NCI-H510A treated with DMSO at 0.1 percent for 48 hours (cell line): ENCODE data around the gene CACNA2D4.

Experiments
- DNase-seq: peaks from one replicate; lab custom pipeline; 2025; lab: John Stamatoyannopoulos, UW

CACNA2D4 gene

DNA sequence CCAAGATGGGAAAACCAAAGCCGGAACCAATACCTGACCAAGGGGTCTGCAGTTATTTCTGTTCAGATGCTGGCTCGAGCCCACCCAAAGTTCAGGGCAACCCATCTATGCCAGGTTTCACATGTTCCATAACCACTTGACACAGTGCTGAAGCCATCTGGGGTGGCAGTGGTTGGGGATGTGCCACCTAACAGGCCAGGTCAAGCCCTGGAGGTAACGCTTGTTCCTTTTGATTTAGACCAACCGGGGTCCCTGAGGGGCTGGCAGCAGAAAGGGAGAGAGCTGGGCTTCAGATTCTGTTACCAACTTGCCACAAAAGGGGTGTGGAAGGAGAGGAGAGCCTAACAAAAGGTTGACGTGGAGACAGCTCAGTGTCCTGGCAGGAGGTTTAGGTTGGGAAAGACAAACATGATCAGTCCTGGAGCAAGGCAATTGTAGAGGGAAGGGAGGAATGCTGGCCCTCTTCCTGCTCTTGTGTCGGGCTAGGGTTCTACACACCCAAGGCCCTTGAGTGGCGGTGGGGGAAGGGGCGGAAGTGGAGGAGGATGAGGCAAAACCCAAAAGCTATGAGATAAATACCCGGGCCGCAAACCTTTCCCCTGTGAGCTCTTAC is 31.9 kb downstream of the CACNA2D4 start:
- DNase-seq: no peak

GRCh38 chr12:1885599-1886245 is 32.7 kb downstream of the CACNA2D4 start:
- no peak for DNase-seq

DNA sequence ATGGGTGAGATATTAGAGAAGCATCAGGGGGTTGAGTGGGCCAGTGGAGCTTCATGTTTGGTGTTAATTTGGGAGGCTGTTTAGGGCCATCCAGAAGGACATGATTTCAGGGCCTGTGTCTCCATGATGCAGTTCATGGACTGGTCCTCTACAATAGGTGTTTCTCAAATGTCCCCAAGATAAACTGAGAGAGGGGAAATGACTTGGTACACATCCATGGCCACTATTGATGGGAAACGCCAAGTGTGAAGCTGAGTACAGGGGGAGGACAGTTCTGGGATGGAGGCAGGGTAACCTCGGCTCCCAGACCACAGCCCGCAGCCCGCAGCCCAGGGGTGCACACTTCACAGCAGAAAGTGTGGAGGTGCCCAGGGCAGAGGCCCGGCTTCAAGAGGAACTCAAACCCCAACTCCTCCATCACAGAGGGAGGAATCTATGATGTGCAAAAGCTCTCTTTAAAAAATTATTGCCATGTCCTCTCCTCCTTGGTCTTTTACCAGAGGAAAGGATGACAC is 33.3 kb downstream of the CACNA2D4 start:
- DNase-seq: no peak

- no peak for DNase-seq
Observed at GRCh38 chr12:1884651-1885050, 33.8 kb downstream of the CACNA2D4 start.

GRCh38 chr12:1883513-1883912 is 34.9 kb downstream of the CACNA2D4 start:
- DNase-seq: no peak

GRCh38 chr12:1882850-1883470 is 35.5 kb downstream of the CACNA2D4 start:
- no peak for DNase-seq

DNA sequence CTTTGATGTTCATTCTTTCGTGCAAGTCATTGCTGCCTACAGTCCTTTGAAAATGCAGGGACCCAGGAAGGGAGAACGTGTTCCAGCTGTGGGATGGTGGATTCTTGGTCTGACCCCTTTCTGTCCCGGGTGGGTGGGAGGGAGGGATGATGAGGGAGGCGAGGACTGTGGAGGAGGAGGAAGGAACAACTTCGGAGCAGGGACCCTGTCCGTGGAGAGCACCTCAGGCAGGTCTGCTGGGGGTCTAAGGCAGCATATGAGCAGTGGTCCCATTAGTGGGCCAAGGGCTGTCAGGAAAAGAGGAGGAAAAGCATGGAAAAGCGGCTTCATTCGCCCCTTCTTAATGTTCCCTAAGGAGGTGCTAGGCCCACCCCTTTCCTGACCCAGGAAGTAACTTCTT is 36.0 kb downstream of the CACNA2D4 start:
- DNase-seq: no peak

- no peak for DNase-seq
Observed at GRCh38 chr12:1881936-1882335, 36.5 kb downstream of the CACNA2D4 start.

GRCh38 chr12:1881301-1881700 is 37.2 kb downstream of the CACNA2D4 start:
- DNase-seq: no peak

- DNase-seq: no peak
Observed at GRCh38 chr12:1880876-1881275, 37.6 kb downstream of the CACNA2D4 start.

DNA sequence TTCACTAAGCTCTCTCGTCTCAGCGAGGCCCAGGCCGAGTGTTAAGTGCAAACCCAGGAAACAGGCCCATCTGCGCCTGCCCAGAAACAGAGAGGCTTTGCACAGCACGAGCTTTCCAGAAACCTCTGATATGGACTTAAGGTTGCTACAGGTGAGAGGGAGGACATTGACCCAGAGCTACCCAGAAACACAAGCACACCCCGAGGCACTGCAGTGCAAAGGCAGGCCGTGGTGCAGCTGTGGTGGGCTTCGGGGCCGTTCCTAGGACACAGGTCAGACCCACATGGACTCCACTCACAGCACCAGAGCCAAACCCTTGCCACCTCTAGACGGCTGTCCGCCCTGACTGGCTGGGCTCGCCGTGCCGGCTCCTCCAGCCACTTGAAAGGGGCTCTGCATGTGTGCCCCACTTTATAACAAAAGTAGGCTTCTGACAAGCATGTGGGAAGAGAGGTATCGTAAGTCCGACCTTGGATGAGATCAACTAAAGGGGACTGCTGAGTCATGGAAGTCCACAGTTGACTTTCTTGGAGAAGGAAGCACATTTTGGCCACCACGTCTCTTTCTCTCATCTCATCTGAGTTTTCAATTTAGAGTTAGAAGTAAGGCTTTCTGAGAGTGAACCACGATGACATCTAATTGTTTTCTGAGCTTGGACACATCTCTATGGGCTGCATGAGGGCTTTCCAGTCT is 38.2 kb downstream of the CACNA2D4 start:
- no peak for DNase-seq

DNA sequence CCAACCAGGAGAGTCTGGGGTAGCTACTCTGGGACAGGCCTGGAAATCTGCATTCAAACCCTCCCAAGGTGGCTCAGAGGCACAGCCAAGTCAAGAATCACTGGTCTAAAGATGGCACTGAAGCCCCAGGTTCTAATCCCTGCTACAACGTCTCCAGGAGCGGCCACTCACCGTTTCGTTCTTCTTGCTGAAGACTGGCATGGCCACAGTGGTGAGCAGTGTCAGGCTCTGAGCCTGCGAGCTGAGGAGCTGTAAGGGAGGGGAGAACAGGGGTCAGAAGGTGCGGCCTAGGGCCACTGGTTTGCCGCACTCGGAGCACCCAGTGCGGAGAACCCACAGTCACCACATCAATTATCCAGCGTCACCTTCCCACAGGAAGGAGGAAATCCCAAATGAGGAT is 38.8 kb downstream of the CACNA2D4 start:
- no peak for DNase-seq

- DNase-seq: no peak
Observed at GRCh38 chr12:1878695-1879094, 39.8 kb downstream of the CACNA2D4 start.

- DNase-seq: no peak
Observed at GRCh38 chr12:1878214-1878613, 40.2 kb downstream of the CACNA2D4 start.

GRCh38 chr12:1877169-1877878 is 41.1 kb downstream of the CACNA2D4 start:
- DNase-seq: no peak

DNA sequence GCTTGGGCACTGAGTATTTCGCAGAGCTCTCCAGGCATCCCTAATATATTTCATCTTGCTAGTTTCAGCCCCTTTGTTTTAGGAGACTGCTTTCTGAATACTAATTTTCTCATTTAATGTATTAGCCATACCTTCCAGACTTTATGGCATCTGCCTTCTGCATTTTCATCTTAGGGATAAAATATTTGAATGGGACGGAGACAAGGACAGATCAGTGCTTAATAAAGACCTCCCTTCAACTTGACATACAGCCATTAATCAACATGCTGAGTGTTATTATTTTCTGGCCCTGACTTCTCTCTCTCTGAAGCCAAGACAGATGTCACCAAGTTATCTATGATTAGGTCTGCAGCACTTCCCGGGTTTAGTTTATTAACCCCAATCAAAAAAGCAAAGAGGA is 42.4 kb downstream of the CACNA2D4 start:
- DNase-seq: no peak

DNA sequence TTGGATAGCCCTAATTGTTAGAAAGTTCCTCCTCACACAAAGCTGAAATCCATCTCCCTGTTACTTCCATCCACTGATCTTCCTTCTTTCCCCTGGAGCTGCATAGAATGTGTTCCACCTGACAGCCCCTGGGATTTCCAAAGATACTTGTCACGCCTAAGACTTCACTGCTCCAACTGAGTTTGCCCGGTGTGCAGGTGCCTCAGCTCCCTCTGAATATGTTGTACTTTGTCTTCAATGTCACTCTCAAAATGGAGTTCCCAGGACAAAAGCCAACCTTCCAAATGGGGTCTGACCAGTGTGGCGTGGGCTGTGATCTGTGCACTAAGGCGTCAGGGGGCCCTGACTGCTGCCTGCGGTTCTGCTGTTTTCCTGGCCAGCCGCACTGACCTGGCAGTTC is 42.8 kb downstream of the CACNA2D4 start:
- DNase-seq: no peak

GRCh38 chr12:1873531-1874510 is 44.6 kb downstream of the CACNA2D4 start:
- DNase-seq: no peak

DNA sequence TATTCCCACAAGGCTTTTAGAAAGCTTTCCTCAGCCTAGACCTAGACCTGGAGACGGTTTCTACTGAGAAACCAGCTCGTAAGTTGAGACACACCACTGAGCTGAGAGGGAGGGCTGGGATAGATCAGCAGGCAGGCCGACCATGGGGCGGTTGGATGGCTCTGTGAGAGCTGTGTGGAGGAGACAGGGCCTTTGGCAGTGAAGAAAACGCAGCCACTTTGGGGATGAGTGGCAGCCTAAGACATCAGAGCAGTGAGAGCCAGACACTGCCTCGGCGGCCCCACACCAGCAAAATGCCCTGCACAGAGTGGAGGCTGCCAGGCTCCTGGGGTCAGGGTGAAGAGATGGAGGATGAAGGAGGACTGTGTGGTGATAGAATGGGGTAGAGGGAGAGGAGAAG is 46.0 kb downstream of the CACNA2D4 start:
- DNase-seq: no peak

DNA sequence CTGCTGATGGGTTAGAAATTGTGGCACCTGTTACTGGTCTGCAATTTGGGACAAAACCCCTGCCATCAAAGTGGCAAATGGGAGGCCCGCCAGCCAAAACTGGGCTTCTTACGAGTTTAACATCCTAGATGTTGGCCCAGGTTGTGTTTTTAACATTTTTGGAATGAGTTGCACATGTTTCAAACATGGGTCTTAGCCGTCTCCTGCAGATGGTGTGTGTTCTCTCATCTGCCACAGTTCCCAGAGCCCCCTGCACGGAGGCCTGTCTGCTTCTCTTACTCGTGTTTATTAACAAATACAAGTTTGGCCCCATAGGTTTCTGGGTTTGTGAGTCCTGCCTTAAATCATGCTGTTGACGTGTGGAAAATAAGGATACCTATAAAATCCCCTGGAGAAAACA is 46.5 kb downstream of the CACNA2D4 start:
- DNase-seq: no peak
